ENCODE data around the gene DPH1.

DNA sequence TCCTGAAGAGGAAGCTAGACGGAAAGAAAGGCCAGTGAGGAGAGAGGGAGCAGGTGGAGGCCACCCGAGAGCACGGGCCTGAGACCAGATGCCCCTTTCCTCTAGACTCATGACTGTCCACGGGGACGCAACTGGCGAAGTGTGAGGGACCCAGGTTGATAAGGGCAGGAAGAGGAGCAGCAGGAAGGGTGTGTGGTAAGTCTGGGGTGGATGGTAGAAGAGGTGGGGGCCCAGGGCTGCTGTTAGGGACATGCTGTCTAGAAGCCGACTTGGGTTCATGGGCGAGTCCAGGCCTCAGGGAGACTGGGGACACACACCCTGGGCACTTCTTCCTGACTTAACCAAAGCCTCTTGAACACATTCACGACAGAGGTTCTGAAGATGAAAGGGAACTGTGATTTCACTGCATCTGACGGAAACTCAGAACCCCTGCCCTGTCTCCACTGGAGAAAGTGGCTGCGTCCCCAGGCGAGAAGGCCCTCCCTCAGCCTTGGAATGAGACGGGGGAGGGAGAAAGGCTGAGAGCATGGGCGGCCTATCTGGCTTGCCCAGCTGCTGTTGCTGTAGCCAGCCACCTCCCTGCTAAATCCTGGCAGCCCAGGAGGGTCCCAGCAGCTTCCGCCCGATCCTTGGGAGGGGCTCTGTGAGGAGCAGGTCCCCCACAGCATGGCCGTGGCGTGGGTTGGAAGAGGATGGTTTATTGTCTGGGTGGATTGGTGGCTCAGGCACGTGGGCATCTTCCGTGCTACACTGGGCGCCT is 30.9 kb downstream of the DPH1 start:
- TF ChIP-seq POLR2AphosphoS5 (IDR thresholded peaks at IDR 0.05) (no peak), EP300 (IDR thresholded peaks at IDR 0.05) (no peak)
- TF ChIP-seq, protein P1, sequence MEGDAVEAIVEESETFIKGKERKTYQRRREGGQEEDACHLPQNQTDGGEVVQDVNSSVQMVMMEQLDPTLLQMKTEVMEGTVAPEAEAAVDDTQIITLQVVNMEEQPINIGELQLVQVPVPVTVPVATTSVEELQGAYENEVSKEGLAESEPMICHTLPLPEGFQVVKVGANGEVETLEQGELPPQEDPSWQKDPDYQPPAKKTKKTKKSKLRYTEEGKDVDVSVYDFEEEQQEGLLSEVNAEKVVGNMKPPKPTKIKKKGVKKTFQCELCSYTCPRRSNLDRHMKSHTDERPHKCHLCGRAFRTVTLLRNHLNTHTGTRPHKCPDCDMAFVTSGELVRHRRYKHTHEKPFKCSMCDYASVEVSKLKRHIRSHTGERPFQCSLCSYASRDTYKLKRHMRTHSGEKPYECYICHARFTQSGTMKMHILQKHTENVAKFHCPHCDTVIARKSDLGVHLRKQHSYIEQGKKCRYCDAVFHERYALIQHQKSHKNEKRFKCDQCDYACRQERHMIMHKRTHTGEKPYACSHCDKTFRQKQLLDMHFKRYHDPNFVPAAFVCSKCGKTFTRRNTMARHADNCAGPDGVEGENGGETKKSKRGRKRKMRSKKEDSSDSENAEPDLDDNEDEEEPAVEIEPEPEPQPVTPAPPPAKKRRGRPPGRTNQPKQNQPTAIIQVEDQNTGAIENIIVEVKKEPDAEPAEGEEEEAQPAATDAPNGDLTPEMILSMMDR (IDR thresholded peaks at IDR 0.05) = no peak
